Suppressor macrophage (primary cell): ENCODE measurements around the gene IQGAP2.
A peak's percentile ranks its signal among the peaks of the same experiment; 100 is the strongest.

Source experiments
- DNase-seq, 4 experiments: peaks; one replicate each; pipeline ENCODE4 v3.0.0-alpha.2; 2020 to 2022

Gene IQGAP2

DNA sequence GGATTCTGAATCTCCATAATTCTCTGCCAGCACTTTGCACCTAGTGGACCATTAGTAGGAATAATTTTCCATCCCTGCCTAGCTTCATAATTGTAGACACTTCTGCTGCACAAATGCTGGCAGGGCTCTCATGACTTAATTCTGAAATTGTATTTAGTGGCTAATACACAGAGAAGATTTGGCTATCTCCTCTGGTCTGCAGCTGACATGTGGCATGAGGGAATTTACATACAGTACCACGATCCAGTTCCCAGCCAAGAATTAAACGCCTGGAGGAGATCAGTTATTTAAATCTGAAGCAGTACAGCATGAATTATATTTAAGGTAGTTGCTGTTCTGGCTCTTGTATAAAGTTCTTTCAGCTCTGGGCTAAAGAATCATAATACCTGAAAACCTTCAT is 46.5 kb downstream of the IQGAP2 start:
- DNase-seq: no peak

- peak; percentile 45 to 76 (median 68) for DNase-seq
These were observed 47.0 kb downstream of the IQGAP2 start for GRCh38 chr5:76450054-76450453.

DNA sequence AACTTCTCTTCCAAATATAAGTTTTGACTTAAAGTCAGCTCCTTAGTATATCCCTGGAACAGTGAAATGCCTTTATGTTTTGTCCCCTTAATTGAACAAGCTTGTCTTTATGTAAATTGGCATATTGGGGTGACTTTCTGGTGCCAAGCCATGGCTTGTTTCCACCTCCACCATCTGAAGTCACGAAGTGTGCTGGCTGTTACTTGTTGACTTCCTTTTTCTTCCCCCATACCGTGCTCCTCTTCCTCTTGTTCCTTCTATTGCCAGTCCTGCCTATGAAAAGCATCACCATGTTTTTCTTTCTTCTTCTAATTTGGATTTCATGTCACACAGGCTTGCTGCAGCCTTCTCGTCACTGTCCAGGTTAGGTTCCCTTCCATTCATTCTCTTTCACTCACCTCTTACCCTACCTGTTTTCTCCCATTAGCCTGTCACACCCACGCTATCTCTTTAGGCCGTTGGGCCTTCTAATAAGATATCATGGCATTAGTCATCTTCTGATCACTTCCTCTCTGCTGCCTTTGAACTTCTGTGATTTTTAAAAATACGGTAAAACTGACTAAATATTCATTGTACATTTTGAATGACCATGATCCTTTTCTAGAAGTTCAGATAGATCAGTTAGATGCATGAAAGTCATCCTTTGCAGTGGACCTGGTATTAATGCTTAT is 48.1 kb downstream of the IQGAP2 start:
- peak; percentile 32 to 63 (median 62) for DNase-seq

- DNase-seq: no peak
These were observed 52.5 kb downstream of the IQGAP2 start for GRCh38 chr5:76455531-76456133.

DNA sequence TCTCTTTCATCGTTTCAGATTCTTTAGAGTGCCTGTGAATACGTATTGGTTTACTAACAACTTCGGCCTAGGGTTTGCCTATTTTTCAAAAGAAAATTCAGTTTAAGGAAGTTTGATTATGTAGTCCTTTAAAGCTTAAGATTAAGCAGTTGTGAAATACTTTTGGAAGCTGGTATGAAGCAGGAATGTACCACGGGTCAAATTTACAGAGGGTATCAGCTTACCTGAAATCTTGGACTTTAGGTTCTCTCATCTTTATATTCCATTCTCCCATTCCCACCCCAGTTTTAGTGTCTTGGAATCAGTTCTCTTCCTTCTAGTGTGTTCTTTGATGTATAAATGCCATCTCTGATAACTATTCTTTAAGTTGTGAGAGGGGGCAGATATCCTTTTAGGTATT is 53.2 kb downstream of the IQGAP2 start:
- DNase-seq: peak in 2 of 4 experiments; percentile 30 to 32

- DNase-seq: peak; percentile 40 to 62 (median 54)
These were observed 54.8 kb downstream of the IQGAP2 start for GRCh38 chr5:76457674-76458485.

DNA sequence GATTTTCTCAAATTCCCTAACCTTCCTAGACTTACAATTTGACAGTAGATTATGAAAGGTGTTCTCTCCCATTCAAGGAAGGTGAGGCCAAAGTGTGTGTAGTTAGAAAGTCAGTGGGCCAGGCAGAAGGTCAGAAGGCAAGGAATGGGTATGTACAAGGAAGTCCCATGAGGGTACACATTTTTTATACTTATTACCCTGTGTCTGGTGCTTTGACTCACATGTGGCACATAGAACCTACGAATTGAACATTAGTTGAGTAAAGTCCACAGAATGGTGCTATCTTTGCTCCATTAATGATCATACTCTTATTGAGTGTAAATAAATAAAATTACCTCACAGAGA is 55.4 kb downstream of the IQGAP2 start:
- DNase-seq: no peak

GRCh38 chr5:76460104-76460503 is 57.0 kb downstream of the IQGAP2 start:
- no peak for DNase-seq

DNA sequence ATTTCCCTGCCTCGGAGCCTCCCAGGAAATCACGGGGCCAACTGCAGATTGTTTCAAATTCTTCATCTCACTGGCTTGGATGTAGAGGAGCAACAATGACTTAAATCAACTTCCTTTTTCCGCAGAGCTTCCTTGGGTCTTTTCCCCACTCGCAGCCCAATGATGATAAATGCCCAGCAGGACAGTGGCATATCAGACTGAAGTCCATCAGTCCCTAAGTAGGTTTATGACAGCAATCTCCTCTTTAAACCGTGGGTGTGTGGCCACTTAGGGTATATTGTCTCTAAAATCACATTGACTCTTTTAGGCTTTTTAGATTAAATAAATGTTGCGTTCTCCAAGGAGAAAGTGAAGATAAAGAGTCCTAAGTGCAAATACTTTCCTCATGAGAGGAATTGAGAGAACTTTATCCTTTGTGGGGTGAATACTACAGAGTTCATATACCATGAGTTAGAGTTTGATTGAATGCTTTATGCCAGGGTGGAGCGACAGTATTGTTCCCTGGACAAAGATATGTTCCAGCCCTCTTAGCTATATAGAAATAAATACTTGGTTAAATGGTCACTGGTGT is 59.1 kb downstream of the IQGAP2 start:
- no peak for DNase-seq

GRCh38 chr5:76467216-76467615 is 64.1 kb downstream of the IQGAP2 start:
- peak in 1 of 4 experiments; percentile 33 for DNase-seq

DNA sequence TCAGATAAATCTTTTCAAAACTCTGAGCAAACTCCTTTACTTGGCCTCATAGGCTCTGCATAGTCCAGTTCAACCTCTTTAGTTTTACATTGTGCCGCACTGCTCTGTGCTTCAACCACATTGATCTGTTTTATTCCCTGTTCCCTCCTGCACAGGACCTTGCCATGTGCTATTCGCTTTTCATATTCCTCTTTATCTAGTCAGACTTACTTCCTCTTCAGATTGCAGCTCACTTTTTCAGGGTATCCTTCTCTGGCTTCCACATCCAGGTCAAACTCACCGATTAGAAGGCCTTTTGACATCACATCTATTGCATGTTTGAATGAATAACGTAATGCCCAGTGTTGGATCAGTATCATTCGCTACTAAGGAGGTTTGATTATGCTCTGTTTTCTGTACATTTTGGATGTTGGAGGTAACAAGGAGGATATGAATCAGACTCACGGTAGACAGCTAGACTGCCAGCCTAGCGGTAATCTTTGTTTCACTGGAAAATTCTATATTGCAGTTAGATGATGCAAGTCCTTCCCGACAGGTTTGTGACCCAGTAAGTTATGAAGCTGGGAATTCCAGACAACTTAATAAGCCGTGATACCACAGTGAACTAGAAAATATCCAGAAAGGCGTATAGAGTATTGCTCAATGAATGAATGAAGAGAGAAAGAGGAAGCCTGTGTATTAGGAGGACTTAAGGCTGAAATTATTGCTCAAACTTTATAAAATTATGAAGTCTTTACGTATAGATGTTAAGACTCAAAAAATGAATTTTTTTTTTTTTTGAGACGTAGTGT is 65.7 kb downstream of the IQGAP2 start:
- DNase-seq: peak in 3 of 4 experiments; percentile 35 to 75 (median 64)

GRCh38 chr5:76469656-76470290 is 66.7 kb downstream of the IQGAP2 start:
- DNase-seq: peak in 1 of 4 experiments; percentile 19

GRCh38 chr5:76470976-76471375 is 67.9 kb downstream of the IQGAP2 start:
- DNase-seq: no peak

DNA sequence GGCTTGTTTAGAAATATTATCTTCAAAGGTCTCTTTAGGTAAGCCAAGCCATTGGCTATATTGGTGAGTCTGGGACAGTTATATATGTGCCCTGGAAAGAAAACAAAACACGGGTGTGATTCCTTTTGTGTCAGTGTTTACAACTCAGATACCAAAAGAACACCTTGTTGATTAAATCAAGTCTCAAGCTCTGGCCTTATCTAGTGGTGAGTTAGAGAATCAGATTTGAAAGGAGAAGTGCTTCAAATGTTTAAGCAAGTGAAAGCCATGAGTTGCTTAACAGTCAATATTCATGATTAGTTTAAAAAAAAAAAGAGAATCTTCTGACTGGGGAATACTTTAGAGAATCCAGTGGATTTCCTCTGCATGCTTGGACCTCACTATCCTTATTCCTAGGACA is 68.3 kb downstream of the IQGAP2 start:
- peak in 2 of 4 experiments; percentile 26 to 30 for DNase-seq

DNA sequence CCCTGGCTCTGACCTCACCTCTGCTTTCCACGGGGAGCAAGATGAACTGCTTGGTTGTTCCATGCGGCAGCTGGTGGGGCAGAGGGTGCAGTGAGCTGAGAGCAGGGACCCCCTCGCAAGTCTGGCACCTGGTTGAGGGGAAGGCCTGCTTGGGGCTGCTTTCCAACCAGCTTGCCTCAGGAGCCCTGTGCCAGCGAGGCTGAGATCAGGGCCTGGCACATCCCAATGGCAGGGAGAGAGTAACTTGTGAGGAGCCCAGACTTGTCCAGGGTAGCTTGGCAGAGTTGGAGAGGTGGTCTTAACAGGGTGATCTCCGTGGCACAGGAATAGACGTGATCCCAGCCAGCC is 68.9 kb downstream of the IQGAP2 start:
- DNase-seq: no peak

GRCh38 chr5:76472335-76473008 is 69.4 kb downstream of the IQGAP2 start:
- no peak for DNase-seq

GRCh38 chr5:76473009-76473336 is 69.9 kb downstream of the IQGAP2 start:
- no peak for DNase-seq

DNA sequence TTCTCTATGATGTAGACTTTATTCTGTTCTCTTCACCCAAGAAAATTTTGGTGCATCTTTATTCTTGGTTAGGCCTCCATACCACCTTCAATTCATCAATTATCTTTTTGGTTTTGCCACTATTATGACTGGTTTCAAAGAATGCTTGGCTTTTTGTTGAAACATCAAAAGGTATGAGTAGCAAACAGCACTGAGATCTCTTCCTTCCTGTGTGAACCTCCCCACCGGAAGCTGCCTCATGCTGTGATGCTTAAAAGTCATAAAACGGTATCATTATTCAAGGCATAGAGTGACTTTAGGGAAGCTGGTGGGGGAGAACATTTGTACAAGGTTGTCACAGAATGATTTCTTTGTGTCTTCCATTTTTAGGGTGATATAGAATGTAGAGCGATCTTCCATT is 70.6 kb downstream of the IQGAP2 start:
- DNase-seq: peak in 2 of 4 experiments; percentile 26 to 55

DNA sequence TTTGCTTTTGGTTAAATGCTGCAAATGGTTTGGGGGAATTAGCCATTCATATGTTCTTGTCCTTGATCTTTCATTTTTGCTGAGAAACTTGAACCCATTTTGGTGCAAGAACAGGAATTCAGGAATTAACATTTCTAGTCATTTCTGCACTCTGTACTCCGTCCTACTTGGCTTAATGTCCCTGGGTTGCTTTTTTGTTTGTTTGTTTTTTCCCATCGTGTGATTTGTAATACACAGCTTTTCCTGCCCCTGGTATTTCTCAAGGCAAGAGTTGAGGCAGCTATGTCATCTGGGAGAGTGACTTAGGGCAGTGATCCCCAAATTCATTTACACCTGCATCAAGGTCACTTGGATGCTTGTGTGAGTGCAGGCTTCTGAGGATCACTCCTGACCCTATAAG is 71.3 kb downstream of the IQGAP2 start:
- no peak for DNase-seq

GRCh38 chr5:76475385-76475784 is 72.3 kb downstream of the IQGAP2 start:
- DNase-seq: no peak

DNA sequence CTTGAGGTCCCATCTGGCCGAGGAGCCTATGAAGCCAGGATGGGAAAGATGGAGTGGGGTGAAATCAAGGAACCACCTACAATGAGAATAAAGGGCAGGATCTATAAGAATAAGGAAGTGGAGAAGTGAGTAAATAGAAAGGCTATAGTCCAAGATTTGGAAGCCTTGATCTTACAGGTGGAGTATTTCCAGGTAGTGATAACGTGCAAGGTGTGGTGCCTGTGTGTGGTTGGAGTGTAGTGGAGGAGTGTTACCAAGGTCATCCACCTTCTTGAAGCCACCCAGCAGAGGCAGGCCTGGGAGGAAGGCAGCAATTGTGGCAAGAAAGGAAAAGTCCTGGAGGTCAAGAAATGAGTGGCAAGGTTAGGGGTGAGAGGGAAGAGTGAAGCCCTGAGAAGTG is 72.9 kb downstream of the IQGAP2 start:
- DNase-seq: no peak
